ENCODE data around the gene TNFSF10. TPM values are rescaled to one million over a fixed set of nuclear protein-coding genes. Genes with fewer than 3 reads are reported as not detected.
"Not testable (repeated sequence)": the region's sequence is repeated elsewhere in the genome, so short reads cannot be mapped to it uniquely, and the experiment has no call there.

The TNFSF10 gene
- total RNA-seq, 1 donor from 2014 or later, result 4.7 TPM

DNA sequence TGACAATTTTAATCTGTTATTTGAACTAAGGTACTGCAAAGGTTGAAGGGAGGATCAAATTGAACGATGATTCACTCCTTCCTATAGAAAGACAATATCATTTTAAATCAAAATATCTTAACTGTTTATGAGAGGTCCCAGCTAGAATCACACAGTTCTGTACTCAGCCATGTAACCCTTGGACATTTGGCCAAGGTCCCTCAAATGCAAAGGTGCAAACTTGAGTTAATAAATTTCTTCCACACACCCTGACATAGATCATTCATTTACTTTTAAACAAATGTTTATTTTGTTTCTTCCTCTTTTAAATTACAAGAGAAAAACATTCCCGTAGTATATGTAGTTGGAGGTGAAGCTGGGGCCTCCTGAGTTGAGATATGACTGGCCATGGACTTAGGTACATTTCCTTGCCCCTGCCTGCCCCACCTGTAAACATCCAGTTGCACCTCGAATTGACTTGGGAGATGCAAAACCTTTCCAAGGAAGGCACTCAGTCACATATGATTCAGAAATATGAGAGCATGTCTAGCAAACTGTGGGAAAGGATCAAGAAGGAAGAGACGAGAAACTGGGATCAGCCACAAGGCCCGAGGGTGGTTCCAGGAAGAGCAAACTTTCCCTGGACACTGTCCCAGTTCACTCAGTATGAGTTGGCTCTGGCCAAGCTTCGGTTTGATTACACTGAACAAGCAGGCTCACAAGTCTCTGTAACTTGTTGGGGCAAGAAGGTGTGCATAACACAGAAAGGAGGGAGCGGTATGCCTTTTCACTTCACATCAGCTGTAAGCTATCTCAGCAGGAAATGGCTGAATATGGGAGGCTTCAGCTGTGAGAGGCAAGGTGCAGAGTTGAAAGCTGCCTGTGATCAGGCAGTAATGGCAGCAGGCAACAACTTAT lies 6.7 kb downstream of the TNFSF10 start:
- no peak for DNase-seq

DNA sequence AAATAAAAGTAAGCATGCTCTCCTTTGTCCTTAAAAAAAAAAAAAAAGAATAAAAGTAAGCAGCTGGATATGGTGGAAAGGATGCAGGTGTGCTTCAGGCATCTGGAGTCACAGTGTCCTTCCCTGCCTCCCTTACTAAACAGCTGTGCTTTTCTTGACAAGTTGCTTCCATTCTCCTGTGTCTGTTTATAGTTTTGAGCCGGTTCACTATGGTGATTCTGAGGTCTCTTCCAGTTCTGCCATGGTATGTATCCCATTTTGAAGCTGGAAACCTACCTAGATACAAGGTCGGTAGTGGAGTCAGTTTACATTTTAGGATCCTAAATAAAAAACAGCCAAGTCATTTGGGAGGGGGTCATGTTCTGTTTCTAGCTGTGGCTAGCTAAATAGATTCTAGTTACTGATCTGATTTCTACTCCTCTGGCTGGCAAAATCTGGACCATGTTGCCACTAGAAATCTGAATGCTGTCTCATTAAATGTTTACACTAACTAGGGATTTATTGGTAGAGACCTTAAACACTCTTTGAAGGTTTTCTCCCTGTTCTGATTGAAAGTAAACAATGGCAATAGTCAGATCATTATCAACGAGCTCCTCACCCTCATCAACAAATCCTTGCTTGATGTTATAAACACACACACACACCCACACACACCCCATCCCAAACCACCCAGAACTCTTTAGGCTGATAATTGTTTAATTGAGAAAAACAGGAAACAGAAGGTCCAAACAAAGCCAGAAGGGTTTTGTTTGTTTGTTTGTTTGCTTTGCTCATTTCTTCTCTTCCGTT lies 7.9 kb downstream of the TNFSF10 start:
- no peak for DNase-seq

DNA sequence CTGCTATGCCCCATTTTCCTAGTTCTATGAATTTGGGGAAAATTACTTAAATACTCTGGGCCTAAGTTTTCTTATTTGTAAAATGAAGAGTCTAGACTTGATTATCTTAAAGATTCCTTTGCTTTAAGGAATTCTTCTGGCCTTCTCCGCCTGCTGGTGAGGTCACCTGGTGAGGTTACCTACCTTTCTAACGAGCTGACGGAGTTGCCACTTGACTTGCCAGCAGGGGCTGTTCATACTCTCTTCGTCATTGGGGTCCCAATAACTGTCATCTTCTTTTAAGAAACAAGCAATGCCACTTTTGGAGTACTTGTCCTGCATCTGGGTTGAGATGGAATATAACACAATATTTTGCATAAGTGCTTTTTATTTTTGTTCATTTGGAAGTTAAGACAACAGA lies 8.6 kb downstream of the TNFSF10 start:
- DNase-seq, result no peak

DNA sequence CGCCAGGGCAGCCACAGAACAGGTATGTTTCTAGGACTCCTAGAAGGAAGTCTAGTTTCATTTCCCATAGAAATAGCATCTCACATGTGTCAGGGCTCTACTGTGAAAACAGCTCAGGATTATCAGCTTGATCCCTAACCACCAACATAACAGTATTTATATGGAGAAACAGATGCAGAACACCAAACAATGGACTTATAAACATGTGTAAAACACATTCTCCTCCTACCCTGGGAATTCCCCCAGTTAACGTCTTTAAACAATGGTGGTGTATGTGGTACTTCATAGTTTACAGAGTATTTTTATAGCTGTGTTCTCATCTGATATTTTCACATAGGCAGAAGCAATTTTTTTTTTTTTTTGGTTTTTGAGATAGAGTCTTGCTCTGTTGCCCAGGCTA lies 9.7 kb downstream of the TNFSF10 start:
- DNase-seq, result no peak

DNA sequence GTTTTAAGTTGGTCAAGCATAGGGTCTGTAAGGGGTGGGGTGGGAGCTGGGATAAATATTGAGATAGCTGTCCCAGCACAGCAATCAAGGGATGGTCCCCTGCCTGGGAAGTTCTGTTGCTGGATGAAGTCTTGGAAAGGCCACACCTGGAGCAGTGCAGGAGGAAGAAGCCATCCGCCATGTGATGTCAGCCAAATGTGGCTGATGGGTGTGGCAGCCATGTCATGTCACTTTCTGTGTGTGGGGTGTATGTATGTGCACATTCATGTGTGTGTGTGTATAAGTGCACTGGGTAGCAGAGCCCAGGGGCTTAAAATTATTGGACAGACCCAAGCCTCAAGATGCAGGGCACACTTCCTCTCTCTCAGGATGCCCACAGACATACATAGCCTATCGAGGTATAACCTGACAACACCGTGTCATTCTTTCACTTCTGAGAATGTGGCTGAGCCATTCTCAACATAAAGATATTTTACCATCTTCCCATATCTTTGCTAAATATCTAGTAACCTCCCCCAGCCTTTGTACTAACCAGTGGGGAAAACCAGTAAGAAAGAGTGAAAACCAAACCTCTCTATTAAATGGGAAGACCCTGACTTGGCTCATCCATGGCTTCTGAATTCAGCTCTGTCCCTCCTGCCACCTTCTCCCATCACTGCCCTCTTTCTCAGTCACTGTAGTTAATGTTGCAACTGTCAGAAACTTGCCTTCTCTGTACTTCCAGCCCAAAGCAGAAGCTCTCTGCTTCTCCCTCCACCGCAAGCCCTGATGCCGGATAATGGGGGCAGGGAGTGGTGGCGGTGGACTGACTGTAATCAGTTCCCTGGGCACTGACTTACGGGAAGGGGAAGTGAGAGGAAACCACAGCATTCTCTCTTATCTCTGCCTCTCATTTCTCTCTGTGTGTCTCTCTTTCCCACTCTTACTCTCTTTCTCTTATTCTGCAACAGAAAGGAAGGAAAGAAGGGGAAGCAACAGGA lies 11.2 kb downstream of the TNFSF10 start:
- DNase-seq, result no peak

DNA sequence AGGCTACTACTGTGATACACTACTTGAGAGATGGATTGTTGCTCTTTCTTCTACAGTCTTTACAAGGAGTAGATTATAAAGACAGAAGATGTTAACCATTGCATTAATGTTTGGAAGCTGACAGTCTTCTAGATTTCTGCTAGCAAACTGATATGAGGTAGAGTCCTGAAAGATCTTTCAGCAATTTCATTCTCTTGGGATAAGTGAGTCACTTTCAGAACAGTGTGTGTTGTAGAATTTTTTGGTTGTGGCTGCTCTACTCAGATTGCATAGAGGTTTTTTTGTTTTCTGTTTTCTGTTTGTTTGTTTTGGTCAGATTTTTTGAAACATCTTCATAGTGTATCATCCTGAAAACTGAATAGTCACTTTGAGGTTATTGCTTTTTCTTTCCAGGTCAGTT lies 17.1 kb downstream of the TNFSF10 start:
- DNase-seq, result no peak

DNA sequence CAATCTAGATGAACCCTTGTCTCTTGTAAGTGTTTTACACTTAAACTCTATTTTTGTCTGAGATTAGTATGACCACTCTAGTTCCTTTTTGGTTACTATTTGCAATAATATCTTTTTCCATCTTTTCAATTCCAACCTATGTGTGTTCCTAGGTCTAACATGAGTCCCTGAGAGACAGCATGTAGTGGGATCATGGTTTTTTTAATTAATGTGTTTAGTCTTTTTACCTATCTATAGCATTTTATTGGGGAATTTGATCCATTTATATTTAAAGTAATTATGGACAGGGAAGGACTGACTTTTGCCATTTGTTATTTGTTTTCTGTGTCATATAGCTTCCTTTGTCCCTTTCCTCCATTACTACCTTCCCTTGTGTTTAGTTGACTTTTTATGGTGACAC lies 21.7 kb downstream of the TNFSF10 start:
- no peak for DNase-seq

DNA sequence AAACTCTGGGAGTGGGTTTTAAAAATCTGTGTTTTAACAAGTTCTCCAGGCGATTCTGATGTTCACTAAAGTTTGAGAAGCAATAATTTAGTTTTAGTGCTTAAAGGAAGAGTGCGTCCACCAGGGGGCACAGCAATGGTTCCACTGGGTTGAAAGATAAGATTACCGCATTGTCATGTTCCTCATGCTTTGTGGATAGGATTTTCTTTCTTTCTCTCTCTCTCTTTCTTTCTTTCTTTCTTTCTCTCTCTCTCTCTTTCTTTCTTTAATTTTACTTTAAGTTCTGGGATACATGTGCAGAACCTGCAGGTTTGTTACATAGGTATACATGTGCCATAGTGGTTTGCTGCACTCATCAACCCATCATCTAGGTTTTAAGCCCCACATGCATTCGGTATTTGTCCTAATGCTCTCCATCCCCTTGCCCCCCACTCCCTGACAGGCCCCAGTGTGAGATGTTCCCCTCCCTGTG lies 33.0 kb downstream of the TNFSF10 start:
- DNase-seq, result not testable (repeated sequence)

DNA sequence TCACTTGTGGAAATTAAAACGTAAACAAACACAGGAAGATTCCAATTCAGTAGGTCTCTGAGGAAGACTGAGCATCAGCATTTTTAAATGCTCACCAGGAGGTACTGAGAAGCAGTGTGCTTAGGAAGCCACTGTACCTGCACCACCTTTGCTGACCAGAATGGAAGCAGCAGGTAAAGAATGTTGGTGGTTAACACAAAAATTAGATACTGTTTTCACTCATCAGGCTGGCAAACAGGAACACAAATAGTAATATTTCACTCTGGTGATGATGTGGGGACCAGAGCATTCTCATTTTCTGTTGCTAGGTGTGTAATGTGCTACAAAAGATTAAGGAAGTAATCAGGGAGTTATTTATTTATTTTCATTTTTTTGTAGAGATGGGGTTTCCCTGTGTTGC lies 45.1 kb downstream of the TNFSF10 start:
- DNase-seq, result no peak

DNA sequence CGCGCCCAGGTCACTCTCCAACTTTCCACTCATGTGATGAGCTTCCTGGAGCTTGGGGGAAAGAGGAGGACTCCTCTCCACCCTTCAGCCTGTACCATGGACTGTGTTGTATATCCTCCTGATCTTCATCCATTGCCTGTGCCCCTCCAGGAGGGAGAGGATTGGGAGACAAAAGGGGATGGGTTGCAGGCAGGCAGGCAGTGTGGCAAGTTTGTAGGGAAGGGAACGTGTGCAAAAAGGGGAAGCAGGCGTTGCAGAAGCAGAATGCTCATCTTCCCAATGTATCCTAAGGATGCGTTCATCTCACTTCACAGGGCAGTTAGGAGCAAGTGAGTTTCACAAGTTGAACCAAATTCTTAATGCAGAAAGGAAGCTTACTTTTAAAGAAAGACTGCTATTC lies 46.9 kb downstream of the TNFSF10 start:
- no peak for DNase-seq

DNA sequence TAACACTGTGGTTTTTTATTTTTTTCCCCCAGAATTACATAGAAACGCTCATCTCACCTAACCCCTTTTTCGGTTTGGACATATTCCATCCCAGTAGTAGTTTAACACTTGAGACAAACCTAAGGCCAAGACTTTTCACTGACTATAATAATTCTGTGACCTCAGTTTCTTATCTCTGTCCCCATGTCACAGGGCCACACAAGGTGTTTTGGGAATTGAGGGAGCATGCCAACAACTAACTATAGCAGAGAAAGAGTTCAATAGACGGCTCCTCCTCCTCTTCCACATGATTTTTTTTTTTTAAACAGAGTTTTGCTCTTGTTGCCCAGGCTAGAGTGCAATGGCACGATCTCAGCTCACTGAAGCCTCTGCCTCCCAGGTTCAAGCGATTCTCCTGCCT lies 47.5 kb downstream of the TNFSF10 start:
- DNase-seq, result no peak

DNA sequence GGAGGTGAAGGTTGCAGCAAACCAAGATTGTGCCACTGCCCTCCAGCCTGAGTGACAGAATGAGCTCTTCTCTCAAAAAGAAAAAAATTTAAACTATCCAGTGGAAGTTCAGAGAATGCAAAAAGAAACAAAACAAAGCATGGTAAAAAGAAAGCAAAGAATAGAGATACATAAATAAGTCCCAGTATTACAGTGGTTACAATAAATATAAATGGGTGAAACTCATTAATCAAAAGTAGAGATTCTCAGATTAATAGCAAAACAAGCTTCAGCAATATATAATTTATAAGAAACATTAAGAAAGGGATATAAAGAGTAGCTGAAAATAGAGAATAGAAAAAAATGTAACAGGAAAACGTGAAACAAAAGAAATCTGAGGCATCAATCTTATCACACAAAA lies 51.3 kb downstream of the TNFSF10 start:
- no peak for DNase-seq

DNA sequence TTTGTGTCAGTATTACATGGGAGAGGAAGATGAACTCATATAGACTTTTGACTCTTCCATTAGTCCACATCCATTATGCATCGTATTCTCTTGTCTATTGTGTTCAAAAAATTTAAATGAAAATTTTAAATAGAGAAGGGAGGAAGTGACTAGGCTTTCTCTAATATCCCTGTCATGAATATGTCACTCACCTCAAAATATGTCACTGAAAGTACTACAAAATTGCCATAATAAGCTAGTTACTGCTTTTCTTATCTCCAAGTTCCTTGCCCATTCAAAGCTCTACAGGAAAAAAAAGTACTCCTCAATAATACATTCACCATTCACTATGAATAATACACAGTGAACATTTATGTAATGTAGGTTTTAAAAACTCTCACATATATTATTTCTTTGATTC lies 52.6 kb downstream of the TNFSF10 start:
- DNase-seq, result no peak

DNA sequence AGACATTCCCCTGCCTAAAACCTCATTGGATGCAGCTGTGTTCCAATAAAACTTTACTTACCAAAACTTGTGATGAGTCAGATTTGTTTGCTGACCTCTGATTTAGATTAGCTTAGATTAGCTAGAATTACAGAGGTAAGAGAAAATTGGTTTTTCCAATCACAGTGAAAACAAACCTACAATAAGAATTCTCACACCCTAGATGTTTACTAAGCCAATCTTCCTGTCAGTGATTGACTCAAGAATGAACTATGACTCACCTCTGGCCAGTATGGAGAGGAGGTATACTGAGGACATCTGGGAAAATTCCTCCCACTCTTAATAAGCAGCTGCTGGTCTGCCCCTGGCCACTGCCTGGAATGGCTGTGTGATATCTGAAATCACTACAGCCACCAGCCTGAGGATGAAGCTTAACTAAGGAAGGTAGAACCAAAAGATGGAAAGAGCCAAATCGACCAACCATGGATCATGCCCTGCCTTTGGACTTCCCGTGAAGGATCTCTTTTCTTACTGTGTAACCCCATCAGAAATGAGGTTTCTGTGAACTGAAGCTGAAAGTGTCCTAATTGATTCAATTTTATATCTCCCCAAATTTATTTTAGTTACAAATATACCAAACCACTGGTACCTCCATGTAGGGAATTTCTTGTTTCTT lies 55.9 kb downstream of the TNFSF10 start:
- no peak for DNase-seq

DNA sequence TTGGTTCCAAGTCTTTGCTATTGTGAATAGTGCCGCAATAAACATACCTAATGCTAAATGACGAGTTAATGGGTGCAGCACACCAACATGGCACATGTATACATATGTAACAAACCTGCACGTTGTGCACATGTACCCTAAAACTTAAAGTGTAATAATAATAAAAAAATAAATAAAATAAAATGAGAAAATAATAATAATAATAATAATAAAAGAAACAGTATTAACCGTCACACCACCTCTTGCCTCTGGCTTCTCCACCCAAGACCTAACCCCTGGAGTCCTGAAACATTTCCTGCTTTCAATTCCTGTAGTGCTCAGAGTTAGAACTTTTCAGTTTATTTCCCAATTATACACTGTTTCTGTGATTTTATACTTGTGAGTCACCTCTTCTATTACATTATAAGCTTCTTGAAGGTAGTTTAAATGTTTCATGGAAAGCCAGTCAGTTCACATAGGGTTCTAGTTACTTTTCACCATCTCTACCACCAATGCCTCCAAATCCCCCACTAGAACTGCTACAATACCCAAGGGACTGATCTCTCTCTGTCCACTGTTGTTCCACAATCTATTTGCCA lies 56.6 kb downstream of the TNFSF10 start:
- DNase-seq, result no peak

DNA sequence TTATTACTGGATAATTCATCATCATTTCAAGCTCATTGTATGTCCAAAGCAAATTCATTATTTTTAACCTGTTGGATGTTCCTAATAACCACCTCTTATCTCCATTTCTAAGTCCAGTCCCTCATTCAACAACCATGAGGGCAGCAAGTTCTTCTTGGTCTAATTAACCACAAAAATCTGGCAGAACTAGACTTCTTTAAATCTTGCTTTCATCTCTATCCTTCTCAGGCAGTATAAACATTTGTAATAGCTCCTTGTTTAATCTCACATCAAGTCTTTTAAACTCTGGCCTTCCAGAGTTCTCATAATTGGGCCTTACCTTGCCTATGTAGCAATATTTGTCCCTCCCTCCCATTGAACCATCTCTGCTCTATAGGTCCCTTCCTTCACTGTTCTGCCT lies 57.9 kb downstream of the TNFSF10 start:
- DNase-seq, result no peak

DNA sequence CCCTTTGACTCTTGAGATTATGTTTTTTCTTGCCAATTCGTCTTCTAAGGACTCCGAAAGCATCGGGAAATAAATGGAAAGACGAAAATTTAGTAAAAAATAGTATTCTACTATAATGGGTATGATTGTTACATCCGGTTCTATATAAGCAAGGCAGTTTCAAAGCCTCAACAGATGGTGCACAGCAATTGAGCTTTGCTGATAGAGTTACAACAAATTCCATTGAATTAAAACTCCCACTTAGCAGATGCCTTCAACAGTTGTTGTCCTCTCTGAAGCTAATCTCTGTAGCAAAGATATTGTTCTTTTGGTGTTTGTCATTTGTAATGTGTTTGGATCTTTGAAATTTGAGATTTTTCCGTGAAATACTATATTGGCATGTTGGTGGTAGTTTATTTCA lies 58.9 kb downstream of the TNFSF10 start:
- DNase-seq, result no peak

DNA sequence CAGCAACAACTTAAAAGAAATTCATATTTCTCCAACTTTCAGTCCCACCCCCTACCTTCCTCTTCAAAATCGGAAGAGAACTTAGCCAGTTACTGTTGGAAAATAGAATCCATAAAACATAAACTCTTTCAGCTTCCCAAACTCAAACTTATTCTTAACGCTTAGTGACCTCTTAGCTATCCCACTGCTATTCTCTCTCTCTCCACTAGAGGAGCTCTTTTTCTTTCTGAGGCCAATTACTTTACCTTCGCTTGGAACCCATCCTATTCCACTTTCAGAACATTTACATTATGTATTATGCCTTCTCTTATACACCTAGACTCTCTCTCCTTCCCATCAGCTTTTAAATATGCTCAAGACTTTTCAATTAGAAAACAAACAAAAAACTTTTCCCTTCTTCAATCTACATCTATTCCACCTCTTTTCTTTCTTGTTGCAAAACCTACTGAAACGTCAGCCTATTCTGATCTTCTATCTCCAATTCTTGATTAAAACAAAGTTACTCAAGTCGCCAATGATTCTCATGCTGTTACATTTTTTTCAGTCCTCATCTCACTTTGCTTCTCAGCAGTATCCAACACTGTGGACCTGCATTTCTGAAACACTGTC lies 61.6 kb downstream of the TNFSF10 start:
- no peak for DNase-seq

DNA sequence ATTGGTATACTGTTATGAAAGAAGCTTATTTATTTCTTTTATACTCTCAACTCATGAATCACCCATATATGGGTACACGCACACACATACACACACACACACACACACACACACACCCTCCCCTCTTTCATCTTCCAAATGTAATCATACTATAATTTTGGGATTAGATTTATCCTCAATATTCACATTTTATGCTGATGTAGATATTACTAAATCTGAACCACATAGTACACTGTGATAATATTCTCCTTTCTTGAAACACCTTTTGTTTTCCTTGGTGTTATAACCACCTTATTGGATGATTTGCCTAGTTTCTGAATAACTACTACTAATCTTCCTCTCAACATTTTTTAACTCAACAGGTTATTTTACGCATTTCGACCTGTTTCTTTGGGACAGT lies 66.8 kb downstream of the TNFSF10 start:
- DNase-seq, result no peak

All from occipital lobe (tissue), 2 donors.